Liver (tissue), 9 donors: ENCODE results near the gene CLEC3B. TPM values are rescaled to one million over a fixed set of nuclear protein-coding genes. Genes with fewer than 3 reads are reported as not detected.
A peak's percentile ranks its signal among the peaks of the same experiment; 100 is the strongest.

Experiments
- DNase-seq: peaks from one replicate; pipeline ENCODE4 v3.0.0-alpha.2; 2017; ENCODE audit warnings: low spot score
- H3K27ac ChIP-seq, 2 donors: one replicate each; pipeline ENCODE4 v1.7.0; 2013; ENCODE audit warnings: inconsistent platforms in 2 of 2, low read length in 2 of 2, control low read depth in 1 of 2, low read depth in 1 of 2, mild to moderate bottlenecking in 1 of 2
- H3K27me3 ChIP-seq, 4 donors: one replicate each; pipeline versions ENCODE4 v1.6.1 to v1.7.0; 2013; ENCODE audit warnings: low read length in 3 of 4, inconsistent platforms in 1 of 4, mild to moderate bottlenecking in 1 of 4, moderate library complexity in 1 of 4; ENCODE audit not compliant: control insufficient read depth in 4 of 4, insufficient read depth in 4 of 4
- H3K36me3 ChIP-seq, 4 donors: one replicate each; pipeline versions ENCODE4 v1.6.1 to v1.7.0; 2013; ENCODE audit warnings: low read length in 3 of 4, mild to moderate bottlenecking in 3 of 4, low read depth in 1 of 4, moderate library complexity in 1 of 4; ENCODE audit not compliant: control insufficient read depth in 4 of 4, insufficient read depth in 3 of 4
- H3K4me1 ChIP-seq, 4 donors: one replicate each; pipeline versions ENCODE4 v1.6.1 to v1.7.0; 2013; ENCODE audit warnings: low read length in 3 of 4, mild to moderate bottlenecking in 3 of 4, moderate library complexity in 1 of 4; ENCODE audit not compliant: control insufficient read depth in 4 of 4, insufficient read depth in 4 of 4
- H3K4me3 ChIP-seq, 3 donors: one replicate each; pipeline versions ENCODE4 v1.6.1 to v1.7.0; 2013; ENCODE audit warnings: low read length in 3 of 3, control low read depth in 1 of 3, low read depth in 1 of 3, mild to moderate bottlenecking in 1 of 3
- H3K9ac ChIP-seq, 2 donors: one replicate each; pipeline ENCODE4 v1.7.0; 2013; ENCODE audit warnings: low read length in 2 of 2, mild to moderate bottlenecking in 2 of 2, moderate library complexity in 2 of 2, control low read depth in 1 of 2, low read depth in 1 of 2
- H3K9me3 ChIP-seq, 4 donors: one replicate each; pipeline versions ENCODE4 v1.6.1 to v1.7.0; 2013; ENCODE audit warnings: low read length in 3 of 4; ENCODE audit not compliant: control insufficient read depth in 4 of 4
- CTCF ChIP-seq: fragments of 150-350 bp; IDR thresholded peaks from 2 replicates; pipeline ENCODE4 v1.5.1; 2017; ENCODE audit warnings: improper control_type of control experiment, low read depth, low read length; ENCODE audit not compliant: missing input control
- EGR1 ChIP-seq, 2 donors: IDR thresholded peaks; 2 replicates each; pipeline ENCODE4 v1.6.1; 2016 to 2018; ENCODE audit warnings: antibody characterized with exemption in 2 of 2, low read depth in 2 of 2
- FOXA1 ChIP-seq: IDR thresholded peaks from 2 replicates; pipeline ENCODE4 v1.6.1; 2016; ENCODE audit warnings: antibody characterized with exemption
- FOXA2 ChIP-seq: IDR thresholded peaks from 2 replicates; pipeline ENCODE4 v1.6.1; 2016; ENCODE audit warnings: antibody characterized with exemption
- GABPA ChIP-seq, 2 donors: IDR thresholded peaks in 1 of 2; conservative IDR thresholded peaks in 1 of 2; 2 replicates each; pipeline ENCODE4 v1.6.1; 2016; ENCODE audit warnings: antibody characterized with exemption in 2 of 2, mild to moderate bottlenecking in 1 of 2, moderate library complexity in 1 of 2
- HNF4A ChIP-seq, 2 donors: conservative IDR thresholded peaks; 2 replicates each; pipeline ENCODE4 v1.6.1; 2016; ENCODE audit warnings: antibody characterized with exemption in 2 of 2, mild to moderate bottlenecking in 2 of 2
- JUND ChIP-seq, 2 donors: IDR thresholded peaks; 2 replicates each; pipeline ENCODE4 v1.6.1; 2016; ENCODE audit warnings: antibody characterized with exemption in 2 of 2
- MAX ChIP-seq: IDR thresholded peaks from 2 replicates; pipeline ENCODE4 v1.6.1; 2016; ENCODE audit warnings: antibody characterized with exemption
- NR2F2 ChIP-seq: IDR thresholded peaks from 2 replicates; pipeline ENCODE4 v1.6.1; 2016; ENCODE audit warnings: antibody characterized with exemption
- RAD21 ChIP-seq, 2 donors: IDR thresholded peaks; 2 replicates each; pipeline ENCODE4 v1.6.1; 2016; ENCODE audit warnings: antibody characterized with exemption in 2 of 2, mild to moderate bottlenecking in 2 of 2
- REST ChIP-seq: IDR thresholded peaks from 2 replicates; pipeline ENCODE4 v1.6.1; 2016; ENCODE audit warnings: antibody characterized with exemption, mild to moderate bottlenecking
- RXRA ChIP-seq, 2 donors: IDR thresholded peaks; 2 replicates each; pipeline ENCODE4 v1.6.1; 2017 to 2018; ENCODE audit warnings: antibody characterized with exemption in 2 of 2, mild to moderate bottlenecking in 1 of 2
- SP1 ChIP-seq: IDR thresholded peaks from 2 replicates; pipeline ENCODE4 v1.6.1; 2018; ENCODE audit warnings: antibody characterized with exemption, mild to moderate bottlenecking
- TAF1 ChIP-seq: conservative IDR thresholded peaks from 2 replicates; pipeline ENCODE4 v1.6.1; 2016; ENCODE audit warnings: antibody characterized with exemption, mild to moderate bottlenecking
- YY1 ChIP-seq: IDR thresholded peaks from 2 replicates; pipeline ENCODE4 v1.6.1; 2016; ENCODE audit warnings: antibody characterized with exemption, mild to moderate bottlenecking
- ZBTB33 ChIP-seq: IDR thresholded peaks from 2 replicates; pipeline ENCODE4 v1.6.1; 2016; ENCODE audit warnings: antibody characterized with exemption
- WGBS: extraction: QIAGEN DNeasy Blood & Tissue Kit; methylation state at CpG from one replicate; pipeline ENCODE4 v1.1.7; 2013; 5-methylcytosine and 5-hydroxymethylcytosine counted together
- polyA plus RNA-seq, 2 donors: library from polyadenylated mRNA; stranded (reverse) in 1 of 2; unstranded in 1 of 2; fragments of 200-250 nt in 1 of 2; fragments of >200 nt in 1 of 2; fragmentation: Nextera tagmentation in 1 of 2; extraction: Ambion mirVana in 1 of 2; gene quantifications; one replicate each; pipeline versions ENCODE4 v1.2.1 to v1.2.3, GENCODE V29; 2013 to 2015
- total RNA-seq, 2 donors: library from RNA; depleted of rRNA; stranded (reverse); fragments of >200 nt; gene quantifications; one replicate each; pipeline ENCODE4 v1.2.3, GENCODE V29; 2014
- donor health status: healthy.
- donor health status: healthy.
- donor health status: healthy.
- donor health status: healthy.
- donor health status: healthy.

CLEC3B gene
- total and polyA plus RNA-seq, 4 donors: 7.7 to 28.8 (median 13.0) TPM

GRCh38 chr3:44996556-44996969, 29.5 kb upstream of the CLEC3B start:
- Histone ChIP-seq H3K36me3 (peaks cover 8 to 22% (median 11%) of the 10 kb centered on the region in 4 donors), H3K4me3 (no peak overlapping the region), H3K27ac (peak overlapping the region; percentile 66 to 80), H3K9ac (peak overlapping the region in 1 of 2 donors; percentile 65), H3K9me3 (no peaks in the 10 kb centered on the region), H3K27me3 (no peaks in the 10 kb centered on the region), H3K4me1 (peaks cover 12 to 31% (median 24%) of the 10 kb centered on the region in 4 donors)
- DNase-seq: no peak
- peak; percentile 88 for TF ChIP-seq MAX
- TF ChIP-seq HNF4A (conservative IDR thresholded peaks at IDR 0.05): peak; percentile 76 to 82
- no peak for TF ChIP-seq EGR1 (IDR thresholded peaks at IDR 0.05; ENCODE audit: low read depth in 2 of 2)
- peak; percentile 74 for TF ChIP-seq REST
- TF ChIP-seq FOXA1: peak; percentile 40
- peak; percentile 84 for TF ChIP-seq SP1
- peak in 1 of 2 donors; percentile 67 for TF ChIP-seq JUND (IDR thresholded peaks at IDR 0.05)
- TF ChIP-seq FOXA2: peak; percentile 44
- no peak for TF ChIP-seq NR2F2
- TF ChIP-seq TAF1: no peak
- TF ChIP-seq CTCF: no peak
- no peak for TF ChIP-seq GABPA (IDR thresholded peaks at IDR 0.05 in 1 of 2, conservative IDR thresholded peaks at IDR 0.05 in 1 of 2)
- TF ChIP-seq ZBTB33: peak; percentile 60
- TF ChIP-seq RAD21 (IDR thresholded peaks at IDR 0.05): peak; percentile 27 to 35
- peak; percentile 75 to 85 for TF ChIP-seq RXRA (IDR thresholded peaks at IDR 0.05)
- peak; percentile 97 for TF ChIP-seq YY1
- WGBS: 31% methylated on average over 3 of the region's 3 CpGs

GRCh38 chr3:44999782-45000181, 26.3 kb upstream of the CLEC3B start:
- no peak for TF ChIP-seq GABPA (IDR thresholded peaks at IDR 0.05 in 1 of 2, conservative IDR thresholded peaks at IDR 0.05 in 1 of 2)
- TF ChIP-seq YY1: peak; percentile 25
- DNase-seq: no peak
- Histone ChIP-seq H3K4me1 (peaks cover 12 to 29% (median 22%) of the 10 kb centered on the region in 4 donors), H3K9ac (no peak overlapping the region), H3K27ac (no peak overlapping the region), H3K36me3 (peaks cover 8 to 20% (median 15%) of the 10 kb centered on the region in 4 donors), H3K9me3 (no peaks in the 10 kb centered on the region), H3K4me3 (no peak overlapping the region), H3K27me3 (no peaks in the 10 kb centered on the region)
- 59% methylated on average over 2 of the region's 2 CpGs for WGBS
